Measurements from ENCODE around the gene CDS2. TPM values are rescaled to one million over a fixed set of nuclear protein-coding genes. Genes with fewer than 3 reads are reported as not detected.

CDS2 gene
- total RNA-seq, 4 donors from 2014 or later, result 59.8 to 102 (median 73.9) TPM

GRCh38 chr20:5145365-5146098 is 18.7 kb downstream of the CDS2 start:
- no peaks in the 10 kb centered on the region for H3K27me3 ChIP-seq
- H3K27ac ChIP-seq, result no peak overlapping the region
- no peaks in the 10 kb centered on the region for H3K36me3 ChIP-seq
- ATAC-seq, result no peak
- TF ChIP-seq POLR2AphosphoS5 (IDR thresholded peaks at IDR 0.05), result no peak
- no peak for TF ChIP-seq POLR2A (IDR thresholded peaks at IDR 0.05)
- TF ChIP-seq CTCF (IDR thresholded peaks at IDR 0.05), result no peak
- TF ChIP-seq EP300 (IDR thresholded peaks at IDR 0.05), result no peak
- 61 to 67% methylated on average over 5 of the region's 5 CpGs for WGBS, 2 donors (ENCODE audit: low coverage in 1 of 2)
- H3K4me1 ChIP-seq, result peaks cover 5 to 100% (median 53%) of the 10 kb centered on the region in 3 donors
- no peak overlapping the region for H3K4me3 ChIP-seq
- H3K9me3 ChIP-seq, result no peaks in the 10 kb centered on the region

GRCh38 chr20:5146099-5146668 is 19.4 kb downstream of the CDS2 start:
- no peak for ATAC-seq
- Histone ChIP-seq H3K27me3 (no peaks in the 10 kb centered on the region), H3K27ac (no peak overlapping the region), H3K4me1 (peaks cover 5 to 100% (median 51%) of the 10 kb centered on the region in 3 donors), H3K36me3 (no peaks in the 10 kb centered on the region), H3K9me3 (no peaks in the 10 kb centered on the region), H3K4me3 (no peak overlapping the region)
- 77 to 87% methylated on average over 4 to 6 of the region's 6 CpGs for WGBS, 2 donors (ENCODE audit: low coverage in 1 of 2)
- no peak for TF ChIP-seq POLR2AphosphoS5 (IDR thresholded peaks at IDR 0.05)
- TF ChIP-seq CTCF (IDR thresholded peaks at IDR 0.05), result no peak
- no peak for TF ChIP-seq POLR2A (IDR thresholded peaks at IDR 0.05)
- TF ChIP-seq EP300 (IDR thresholded peaks at IDR 0.05), result no peak

- TF ChIP-seq POLR2AphosphoS5 (IDR thresholded peaks at IDR 0.05) (no peak), CTCF (IDR thresholded peaks at IDR 0.05) (no peak), EP300 (IDR thresholded peaks at IDR 0.05) (no peak), POLR2A (IDR thresholded peaks at IDR 0.05) (no peak)
- no peak for ATAC-seq
These were observed 20.2 kb downstream of the CDS2 start for GRCh38 chr20:5146871-5147592.

GRCh38 chr20:5148581-5148980 is 21.8 kb downstream of the CDS2 start:
- no peaks in the 10 kb centered on the region for H3K36me3 ChIP-seq
- no peak overlapping the region for H3K4me3 ChIP-seq
- H3K27me3 ChIP-seq, result no peaks in the 10 kb centered on the region
- WGBS, 2 donors (ENCODE audit: low coverage in 1 of 2), result 43 to 53% methylated on average over 6 of the region's 6 CpGs
- peaks cover 5 to 97% (median 49%) of the 10 kb centered on the region in 3 donors for H3K4me1 ChIP-seq
- TF ChIP-seq EP300 (IDR thresholded peaks at IDR 0.05) (no peak), POLR2A (IDR thresholded peaks at IDR 0.05) (no peak), POLR2AphosphoS5 (IDR thresholded peaks at IDR 0.05) (no peak), CTCF (IDR thresholded peaks at IDR 0.05) (no peak)
- no peak for ATAC-seq
- H3K27ac ChIP-seq, result peak overlapping the region; percentile 7 to 62 (median 45)
- H3K9me3 ChIP-seq, result no peaks in the 10 kb centered on the region

More at GRCh38 chr20:5146871-5147592, 20.2 kb downstream of the CDS2 start:
- Histone ChIP-seq H3K27ac (peak overlapping the region in 1 of 4 donors; percentile 5), H3K36me3 (no peaks in the 10 kb centered on the region), H3K4me1 (peaks cover 5 to 98% (median 46%) of the 10 kb centered on the region in 3 donors), H3K9me3 (no peaks in the 10 kb centered on the region), H3K4me3 (no peak overlapping the region), H3K27me3 (no peaks in the 10 kb centered on the region)
- 44 to 55% methylated on average over 1 to 2 of the region's 2 CpGs for WGBS, 2 donors (ENCODE audit: low coverage in 1 of 2)
